GM12892 (cell line): Measurements from ENCODE around the gene CCR2.

Experiments used
- DNase-seq: peaks from one replicate; pipeline ENCODE4 v3.0.0; 2011; ENCODE audit not compliant: insufficient read length
- FAIRE-seq: peaks from 2 replicates; lab custom pipeline; 2011; peaks lifted over from hg19 to GRCh38; lab: Jason Lieb, UNC
- POLR2A ChIP-seq: IDR thresholded peaks from 2 replicates; pipeline ENCODE4 v1.6.1; 2011; ENCODE audit warnings: low read depth, low read length, control low read depth
- POLR2AphosphoS5 ChIP-seq: IDR thresholded peaks from 2 replicates; pipeline ENCODE4 v1.6.1; 2011; ENCODE audit warnings: low read depth, low read length, control low read depth
- TAF1 ChIP-seq: IDR thresholded peaks from 2 replicates; pipeline ENCODE4 v1.6.1; 2011; ENCODE audit warnings: low read depth, mild to moderate bottlenecking, control low read depth, low read length, borderline replicate concordance

CCR2 gene

GRCh38 chr3:46356909-46357308 is 3.0 kb downstream of the CCR2 start:
- DNase-seq, result no peak
- FAIRE-seq, result no peak
- TF ChIP-seq POLR2AphosphoS5, result no peak
- no peak for TF ChIP-seq TAF1

GRCh38 chr3:46358466-46358865 is 4.6 kb downstream of the CCR2 start:
- DNase-seq (no peak), FAIRE-seq (no peak)
- TF ChIP-seq POLR2A, result no peak
- TF ChIP-seq TAF1, result no peak
- no peak for TF ChIP-seq POLR2AphosphoS5

DNA sequence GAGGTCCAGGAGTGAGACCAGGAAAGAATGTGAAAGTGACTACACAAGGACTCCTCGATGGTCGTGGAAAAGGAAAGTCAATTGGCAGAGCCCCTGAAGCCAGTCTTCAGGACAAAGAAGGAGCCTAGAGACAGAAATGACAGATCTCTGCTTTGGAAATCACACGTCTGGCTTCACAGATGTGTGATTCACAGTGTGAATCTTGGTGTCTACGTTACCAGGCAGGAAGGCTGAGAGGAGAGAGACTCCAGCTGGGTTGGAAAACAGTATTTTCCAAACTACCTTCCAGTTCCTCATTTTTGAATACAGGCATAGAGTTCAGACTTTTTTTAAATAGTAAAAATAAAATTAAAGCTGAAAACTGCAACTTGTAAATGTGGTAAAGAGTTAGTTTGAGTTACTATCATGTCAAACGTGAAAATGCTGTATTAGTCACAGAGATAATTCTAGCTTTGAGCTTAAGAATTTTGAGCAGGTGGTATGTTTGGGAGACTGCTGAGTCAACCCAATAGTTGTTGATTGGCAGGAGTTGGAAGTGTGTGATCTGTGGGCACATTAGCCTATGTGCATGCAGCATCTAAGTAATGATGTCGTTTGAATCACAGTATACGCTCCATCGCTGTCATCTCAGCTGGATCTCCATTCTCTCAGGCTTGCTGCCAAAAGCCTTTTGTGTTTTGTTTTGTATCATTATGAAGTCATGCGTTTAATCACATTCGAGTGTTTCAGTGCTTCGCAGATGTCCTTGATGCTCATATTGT is 6.0 kb downstream of the CCR2 start:
- peak; percentile 92 for FAIRE-seq
- no peak for TF ChIP-seq TAF1
- no peak for TF ChIP-seq POLR2A
- no peak for TF ChIP-seq POLR2AphosphoS5
- DNase-seq, result no peak

GRCh38 chr3:46360907-46361306 is 7.0 kb downstream of the CCR2 start:
- TF ChIP-seq POLR2A, result no peak
- no peak for TF ChIP-seq TAF1
- TF ChIP-seq POLR2AphosphoS5, result no peak
- peak; percentile 83 for FAIRE-seq

GRCh38 chr3:46361408-46362283 is 7.7 kb downstream of the CCR2 start:
- FAIRE-seq (no peak), DNase-seq (no peak)

More at GRCh38 chr3:46360907-46361306, 7.0 kb downstream of the CCR2 start:
- no peak for DNase-seq

DNA sequence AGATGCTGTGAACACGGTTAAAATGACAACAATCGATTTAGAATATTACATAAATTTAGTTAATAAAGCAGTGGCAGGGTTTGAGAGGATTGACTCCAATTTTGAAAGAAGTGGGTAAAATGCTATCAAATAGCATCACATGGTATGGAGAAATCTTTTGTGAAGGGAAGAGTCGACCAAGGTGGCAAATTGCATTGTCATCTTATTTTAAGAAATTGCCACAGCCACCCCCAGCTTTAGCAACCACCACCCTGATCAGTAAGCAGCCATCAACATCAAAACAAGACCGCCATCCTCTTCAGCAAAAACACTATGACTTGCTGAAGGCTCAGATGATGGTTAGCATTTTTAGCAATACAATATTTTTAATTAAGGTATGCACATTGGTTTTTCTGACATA is 11.1 kb downstream of the CCR2 start:
- TF ChIP-seq POLR2AphosphoS5 (no peak), TAF1 (no peak), POLR2A (no peak)
- no peak for DNase-seq
- FAIRE-seq, result no peak

More at GRCh38 chr3:46361408-46362283, 7.7 kb downstream of the CCR2 start:
- TF ChIP-seq TAF1 (no peak), POLR2A (no peak), POLR2AphosphoS5 (no peak)

DNA sequence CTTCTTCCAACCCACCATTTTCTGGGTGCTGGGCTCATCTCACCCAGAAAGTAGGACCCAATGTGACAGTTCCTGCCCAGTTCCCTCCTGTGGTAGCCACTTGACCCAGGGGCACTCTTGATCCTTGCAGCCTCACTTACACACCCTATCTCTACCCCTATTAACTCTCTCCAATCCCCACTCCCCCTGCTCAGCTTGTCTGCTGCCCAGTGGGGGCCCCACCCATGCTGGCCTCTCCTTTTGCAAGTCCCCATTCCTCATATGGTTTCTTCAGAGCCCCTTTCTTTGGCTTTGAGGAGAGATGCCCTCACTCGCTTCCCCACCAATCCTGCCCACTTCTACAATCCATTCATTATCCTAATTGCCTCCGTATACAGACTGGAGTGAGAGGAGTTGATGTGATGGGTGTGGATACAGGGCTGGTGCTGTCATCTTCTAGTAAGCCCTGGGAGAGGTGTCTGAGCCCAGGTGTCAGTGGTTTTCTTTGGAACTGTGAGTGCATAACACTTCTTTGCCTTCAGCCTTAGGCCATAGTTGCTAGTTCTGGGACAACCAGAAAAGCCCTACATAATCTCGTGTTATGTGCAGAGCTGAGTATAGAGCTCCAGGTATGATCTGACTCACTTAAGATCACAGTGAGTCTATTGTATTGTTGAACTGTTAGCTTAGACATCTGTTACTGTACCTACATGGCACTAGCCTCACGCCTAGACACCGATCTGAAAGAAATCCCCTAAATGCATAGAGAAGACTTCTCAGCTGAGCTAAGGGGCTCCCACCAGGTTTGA is 12.0 kb downstream of the CCR2 start:
- TF ChIP-seq POLR2A, result no peak
- no peak for TF ChIP-seq TAF1
- no peak for TF ChIP-seq POLR2AphosphoS5
- no peak for FAIRE-seq

DNA sequence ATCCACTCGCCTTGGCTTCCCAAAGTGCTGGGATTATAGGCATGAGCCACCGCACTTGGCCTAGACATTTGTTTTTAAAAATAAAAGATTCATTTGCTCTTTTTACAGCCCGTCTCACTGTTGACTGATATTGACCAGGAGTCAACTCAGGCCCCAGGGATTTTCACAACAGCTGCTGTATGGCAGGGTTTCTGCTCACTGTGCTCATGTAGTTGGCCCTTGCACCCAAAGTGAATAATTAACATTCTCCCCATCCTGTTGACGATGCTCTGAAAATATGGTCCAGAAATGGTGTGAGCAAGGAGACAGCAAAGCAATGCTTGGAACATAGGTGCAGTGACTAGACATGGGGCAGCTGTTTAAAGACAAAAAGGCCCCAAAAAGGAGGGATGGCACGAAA is 13.9 kb downstream of the CCR2 start:
- FAIRE-seq (no peak), DNase-seq (no peak)
- TF ChIP-seq POLR2A, result no peak

More for the DNA sequence above, 12.0 kb downstream of the CCR2 start:
- DNase-seq, result no peak

- DNase-seq, result no peak
- FAIRE-seq, result peak; percentile 98
- no peak for TF ChIP-seq POLR2A
- TF ChIP-seq TAF1, result no peak
Measured at GRCh38 chr3:46368569-46368968, 14.7 kb downstream of the CCR2 start.

DNA sequence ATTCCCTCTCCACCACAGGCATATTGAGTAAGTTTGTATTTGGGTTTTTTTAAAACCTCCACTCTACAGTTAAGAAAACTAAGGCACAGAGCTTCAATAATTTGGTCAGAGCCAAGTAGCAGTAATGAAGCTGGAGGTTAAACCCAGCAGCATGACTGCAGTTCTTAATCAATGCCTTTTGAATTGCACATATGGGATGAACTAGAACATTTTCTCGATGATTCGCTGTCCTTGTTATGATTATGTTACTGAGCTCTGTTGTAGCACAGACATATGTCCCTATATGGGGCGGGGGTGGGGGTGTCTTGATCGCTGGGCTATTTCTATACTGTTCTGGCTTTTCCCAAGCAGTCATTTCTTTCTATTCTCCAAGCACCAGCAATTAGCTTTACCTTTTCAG is 15.2 kb downstream of the CCR2 start:
- FAIRE-seq, result no peak
- TF ChIP-seq POLR2A (no peak), POLR2AphosphoS5 (no peak), TAF1 (no peak)

DNA sequence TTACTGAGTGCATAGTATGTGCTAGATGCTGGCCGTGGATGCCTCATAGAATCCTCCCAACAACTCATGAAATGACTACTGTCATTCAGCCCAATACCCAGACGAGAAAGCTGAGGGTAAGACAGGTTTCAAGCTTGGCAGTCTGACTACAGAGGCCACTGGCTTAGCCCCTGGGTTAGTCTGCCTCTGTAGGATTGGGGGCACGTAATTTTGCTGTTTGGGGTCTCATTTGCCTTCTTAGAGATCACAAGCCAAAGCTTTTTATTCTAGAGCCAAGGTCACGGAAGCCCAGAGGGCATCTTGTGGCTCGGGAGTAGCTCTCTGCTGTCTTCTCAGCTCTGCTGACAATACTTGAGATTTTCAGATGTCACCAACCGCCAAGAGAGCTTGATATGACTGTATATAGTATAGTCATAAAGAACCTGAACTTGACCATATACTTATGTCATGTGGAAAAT is 15.8 kb downstream of the CCR2 start:
- FAIRE-seq (peak; percentile 91), DNase-seq (no peak)
- no peak for TF ChIP-seq TAF1
- TF ChIP-seq POLR2A, result no peak
- no peak for TF ChIP-seq POLR2AphosphoS5

More for the DNA sequence above, 15.2 kb downstream of the CCR2 start:
- no peak for DNase-seq
